Measurements from ENCODE around the gene MMP21. TPM values are rescaled to one million over a fixed set of nuclear protein-coding genes. Genes with fewer than 3 reads are reported as not detected.

MMP21 gene, protein sequence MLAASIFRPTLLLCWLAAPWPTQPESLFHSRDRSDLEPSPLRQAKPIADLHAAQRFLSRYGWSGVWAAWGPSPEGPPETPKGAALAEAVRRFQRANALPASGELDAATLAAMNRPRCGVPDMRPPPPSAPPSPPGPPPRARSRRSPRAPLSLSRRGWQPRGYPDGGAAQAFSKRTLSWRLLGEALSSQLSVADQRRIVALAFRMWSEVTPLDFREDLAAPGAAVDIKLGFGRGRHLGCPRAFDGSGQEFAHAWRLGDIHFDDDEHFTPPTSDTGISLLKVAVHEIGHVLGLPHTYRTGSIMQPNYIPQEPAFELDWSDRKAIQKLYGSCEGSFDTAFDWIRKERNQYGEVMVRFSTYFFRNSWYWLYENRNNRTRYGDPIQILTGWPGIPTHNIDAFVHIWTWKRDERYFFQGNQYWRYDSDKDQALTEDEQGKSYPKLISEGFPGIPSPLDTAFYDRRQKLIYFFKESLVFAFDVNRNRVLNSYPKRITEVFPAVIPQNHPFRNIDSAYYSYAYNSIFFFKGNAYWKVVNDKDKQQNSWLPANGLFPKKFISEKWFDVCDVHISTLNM
- 0.02 TPM for total RNA-seq (2013)
- under 1 TPM in 1 of 3 donors, not detected in 2; 0.28 TPM for polyA plus RNA-seq
- not detected in 2 replicates for polyA minus RNA-seq
- 0 to 1.7 (median 0.08) reads per million in 11 experiments for total RNA-seq

DNA sequence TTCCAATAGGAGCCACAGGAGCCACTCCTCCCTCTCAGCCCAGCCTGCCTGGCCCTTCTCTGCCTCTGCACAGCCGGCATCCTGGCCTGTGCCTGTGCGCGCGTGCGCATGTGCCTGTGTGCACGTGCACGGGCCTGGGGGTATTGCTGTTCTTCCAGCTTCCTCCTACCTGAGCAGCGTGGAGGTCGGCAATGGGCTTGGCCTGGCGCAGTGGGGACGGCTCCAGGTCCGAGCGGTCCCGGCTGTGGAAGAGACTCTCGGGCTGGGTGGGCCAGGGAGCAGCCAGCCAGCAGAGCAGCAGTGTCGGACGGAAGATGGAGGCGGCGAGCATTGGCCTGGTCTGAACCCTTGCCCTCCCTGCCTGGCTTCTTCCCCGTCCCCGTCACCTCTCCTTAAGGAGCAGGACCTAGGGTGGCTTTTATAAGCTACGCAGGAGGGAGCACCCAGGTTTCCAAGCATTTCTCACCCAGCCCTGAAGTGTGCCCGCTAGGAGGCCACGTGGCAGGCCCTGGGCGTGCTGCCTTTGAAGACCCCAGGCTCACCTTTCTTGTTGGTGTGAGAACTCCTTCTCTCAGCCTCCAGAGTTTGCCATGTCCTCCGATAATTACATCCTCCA, at the start of gene MMP21:
Gene MMP21, minus strand, starts transcription at position 331 of the 616 bp plus-strand sequence. Its CDS starts 0 bp downstream, at position 331.
- no peaks in the 10 kb centered on the region for H3K36me3 ChIP-seq (replicated peaks in 1 of 2; ENCODE audit: control insufficient read depth in 1 of 2, insufficient read depth in 2 of 2, low read length in 2 of 2)
- H3K9ac ChIP-seq (ENCODE audit: insufficient read depth, low read length, poor library complexity, severe bottlenecking), result no peak within 1 kb of the TSS
- H3K4me2 ChIP-seq (replicated peaks; ENCODE audit: extremely low read depth, low read length, poor library complexity, severe bottlenecking), result no peak within 1 kb of the TSS
- H3K79me2 ChIP-seq (ENCODE audit: insufficient read depth, low read length), result no peaks in the 10 kb centered on the region
- no peaks in the 10 kb centered on the region for H3K27me3 ChIP-seq (ENCODE audit: control insufficient read depth in 2 of 2, insufficient read depth in 2 of 2, low read length in 2 of 2)
- WGBS (ENCODE audit: insufficient coverage), result 97% methylated on average over 19 of the region's 26 CpGs
- no peaks in the 10 kb centered on the region for H3K4me1 Mint-ChIP-seq
- no peak within 1 kb of the TSS for H2AFZ ChIP-seq (ENCODE audit: insufficient read depth, low read depth, low read length, poor library complexity, severe bottlenecking)
- TF ChIP-seq, protein P1, sequence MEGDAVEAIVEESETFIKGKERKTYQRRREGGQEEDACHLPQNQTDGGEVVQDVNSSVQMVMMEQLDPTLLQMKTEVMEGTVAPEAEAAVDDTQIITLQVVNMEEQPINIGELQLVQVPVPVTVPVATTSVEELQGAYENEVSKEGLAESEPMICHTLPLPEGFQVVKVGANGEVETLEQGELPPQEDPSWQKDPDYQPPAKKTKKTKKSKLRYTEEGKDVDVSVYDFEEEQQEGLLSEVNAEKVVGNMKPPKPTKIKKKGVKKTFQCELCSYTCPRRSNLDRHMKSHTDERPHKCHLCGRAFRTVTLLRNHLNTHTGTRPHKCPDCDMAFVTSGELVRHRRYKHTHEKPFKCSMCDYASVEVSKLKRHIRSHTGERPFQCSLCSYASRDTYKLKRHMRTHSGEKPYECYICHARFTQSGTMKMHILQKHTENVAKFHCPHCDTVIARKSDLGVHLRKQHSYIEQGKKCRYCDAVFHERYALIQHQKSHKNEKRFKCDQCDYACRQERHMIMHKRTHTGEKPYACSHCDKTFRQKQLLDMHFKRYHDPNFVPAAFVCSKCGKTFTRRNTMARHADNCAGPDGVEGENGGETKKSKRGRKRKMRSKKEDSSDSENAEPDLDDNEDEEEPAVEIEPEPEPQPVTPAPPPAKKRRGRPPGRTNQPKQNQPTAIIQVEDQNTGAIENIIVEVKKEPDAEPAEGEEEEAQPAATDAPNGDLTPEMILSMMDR (IDR thresholded peaks at IDR 0.05), result no peak
- peaks cover 6 to 16% (median 7%) of the 10 kb centered on the region in 3 donors for H3K27me3 Mint-ChIP-seq (ENCODE audit: low read depth in 3 of 3)
- no peaks in the 10 kb centered on the region for H3K4me1 ChIP-seq (ENCODE audit: control insufficient read depth in 1 of 2, insufficient read depth in 2 of 2, low read length in 2 of 2)
- H4K20me1 ChIP-seq (ENCODE audit: insufficient read depth, low read length), result no peaks in the 10 kb centered on the region
- H3K36me3 Mint-ChIP-seq, result no peaks in the 10 kb centered on the region
- no peak within 1 kb of the TSS for H3K27ac ChIP-seq (ENCODE audit: low read depth in 1 of 2, low read length in 2 of 2)
- H3K4me3 Mint-ChIP-seq, result no peak within 1 kb of the TSS
- intact Hi-C loops (cut with micrococcal nuclease), result no loop called here
- H3K9me3 Mint-ChIP-seq, result peaks cover 0 to 6% (median 3%) of the 10 kb centered on the region in 7 donors
- no peak within 1 kb of the TSS for H3K4me3 ChIP-seq (replicated peaks in 1 of 3; ENCODE audit: low read depth in 2 of 3, low read length in 3 of 3)
- no peak for DNase-seq
- no peaks in the 10 kb centered on the region for H3K9me3 ChIP-seq (replicated peaks in 1 of 2; ENCODE audit: control insufficient read depth in 1 of 2, insufficient read depth in 1 of 2, low read length in 2 of 2)
- no peak within 1 kb of the TSS for H3K27ac Mint-ChIP-seq

DNA sequence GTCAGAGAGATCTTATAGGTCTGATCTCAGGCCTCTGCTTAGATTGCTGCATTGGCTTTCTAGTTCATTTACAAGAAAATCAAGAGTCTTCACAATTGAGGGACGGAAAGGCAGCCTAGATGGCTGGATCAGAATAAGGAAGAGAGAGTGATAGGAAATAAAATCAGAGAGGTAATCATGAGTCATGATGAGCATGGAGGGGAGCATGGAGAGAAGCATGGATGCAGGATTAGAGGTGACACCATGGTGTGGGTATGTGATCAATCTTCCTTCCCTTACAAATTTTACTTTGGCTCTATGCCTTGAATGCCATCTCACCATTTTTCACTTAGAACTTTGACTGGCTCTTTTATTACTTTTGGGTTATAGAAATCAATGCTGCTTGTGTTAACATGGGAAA, 49.1 kb upstream of the MMP21 start:
- intact Hi-C loops (cut with micrococcal nuclease), result loop anchor here (5.0 to 10.0 kb wide), 5 partner anchors 73 to 670 kb away; partner anchors contain the start of gene FANK1 (in 1 of the 2)
- Histone ChIP-seq H3K27me3 (ENCODE audit: control insufficient read depth in 2 of 2, insufficient read depth in 2 of 2, low read length in 2 of 2) (no peaks in the 10 kb centered on the region), H3K36me3 (replicated peaks in 1 of 2; ENCODE audit: control insufficient read depth in 1 of 2, insufficient read depth in 2 of 2, low read length in 2 of 2) (peaks cover 26 to 42% of the 10 kb centered on the region in 2 donors), H3K79me2 (ENCODE audit: insufficient read depth, low read length) (peaks cover 46% of the 10 kb centered on the region), H3K9me3 (replicated peaks in 1 of 2; ENCODE audit: control insufficient read depth in 1 of 2, insufficient read depth in 1 of 2, low read length in 2 of 2) (no peaks in the 10 kb centered on the region), H3K4me1 (ENCODE audit: control insufficient read depth in 1 of 2, insufficient read depth in 2 of 2, low read length in 2 of 2) (peaks cover 30 to 33% of the 10 kb centered on the region in 2 donors), H3K27ac (ENCODE audit: low read depth in 1 of 2, low read length in 2 of 2) (no peak overlapping the region), H3K4me3 (replicated peaks in 1 of 3; ENCODE audit: low read depth in 2 of 3, low read length in 3 of 3) (peak overlapping the region in 1 of 3 experiments; percentile 85), H2AFZ (ENCODE audit: insufficient read depth, low read depth, low read length, poor library complexity, severe bottlenecking) (no peak overlapping the region), H4K20me1 (ENCODE audit: insufficient read depth, low read length) (peaks cover 14% of the 10 kb centered on the region), H3K4me2 (replicated peaks; ENCODE audit: extremely low read depth, low read length, poor library complexity, severe bottlenecking) (peak overlapping the region; percentile 70), H3K9ac (ENCODE audit: insufficient read depth, low read length, poor library complexity, severe bottlenecking) (peak overlapping the region; percentile 10)
- DNase-seq, result no peak
- Mint-ChIP-seq H3K27me3 (ENCODE audit: low read depth in 3 of 3) (no peaks in the 10 kb centered on the region), H3K4me3 (no peak overlapping the region), H3K36me3 (peaks cover 31 to 34% of the 10 kb centered on the region in 2 donors), H3K4me1 (peaks cover 32% of the 10 kb centered on the region), H3K27ac (no peak overlapping the region), H3K9me3 (no peaks in the 10 kb centered on the region)
- WGBS (ENCODE audit: insufficient coverage), result no CpG with 5 or more reads among the region's 1 CpG
- TF ChIP-seq, protein P1 (IDR thresholded peaks at IDR 0.05), result no peak

All from CD14-positive monocyte (primary cell).